Sigmoid colon (tissue), 4 donors: Measurements from ENCODE around the gene NEAT1.

Experiments used
- CTCF ChIP-seq, 4 experiments: fragments of 450-650 bp in 3 of 4; fragments of 200-600 bp in 1 of 4; IDR thresholded peaks; one replicate each; pipeline ENCODE4 v1.5.1; 2016 to 2019; ENCODE audit warnings: antibody characterized with exemption in 4 of 4, mild to moderate bottlenecking in 3 of 4, moderate library complexity in 2 of 4
- EP300 ChIP-seq, 4 donors: sonication (generic); formaldehyde crosslinking; IDR thresholded peaks; one replicate each; pipeline ENCODE4 v1.6.1; 2017; ENCODE audit warnings: antibody characterized with exemption in 4 of 4
- POLR2A ChIP-seq, 2 donors: fragments of 450-650 bp; IDR thresholded peaks; one replicate each; pipeline ENCODE4 v1.6.1; 2016; ENCODE audit warnings: antibody characterized with exemption in 2 of 2, mild to moderate bottlenecking in 2 of 2, moderate library complexity in 2 of 2
- POLR2AphosphoS5 ChIP-seq, 4 donors: sonication (generic); formaldehyde crosslinking; IDR thresholded peaks; one replicate each; pipeline ENCODE4 v1.6.1; 2017; ENCODE audit warnings: antibody characterized with exemption in 4 of 4

- TF ChIP-seq POLR2A (IDR thresholded peaks at IDR 0.05) (no peak), POLR2AphosphoS5 (IDR thresholded peaks at IDR 0.05) (no peak), CTCF (IDR thresholded peaks at IDR 0.05) (no peak), EP300 (IDR thresholded peaks at IDR 0.05) (no peak)
Measured at GRCh38 chr11:65383778-65384177, 38.8 kb upstream of the NEAT1 start.
